Measurements from ENCODE around the gene SH3PXD2A.
"Not testable (repeated sequence)": the region's sequence is repeated elsewhere in the genome, so short reads cannot be mapped to it uniquely, and the experiment has no call there.

SH3PXD2A gene

DNA sequence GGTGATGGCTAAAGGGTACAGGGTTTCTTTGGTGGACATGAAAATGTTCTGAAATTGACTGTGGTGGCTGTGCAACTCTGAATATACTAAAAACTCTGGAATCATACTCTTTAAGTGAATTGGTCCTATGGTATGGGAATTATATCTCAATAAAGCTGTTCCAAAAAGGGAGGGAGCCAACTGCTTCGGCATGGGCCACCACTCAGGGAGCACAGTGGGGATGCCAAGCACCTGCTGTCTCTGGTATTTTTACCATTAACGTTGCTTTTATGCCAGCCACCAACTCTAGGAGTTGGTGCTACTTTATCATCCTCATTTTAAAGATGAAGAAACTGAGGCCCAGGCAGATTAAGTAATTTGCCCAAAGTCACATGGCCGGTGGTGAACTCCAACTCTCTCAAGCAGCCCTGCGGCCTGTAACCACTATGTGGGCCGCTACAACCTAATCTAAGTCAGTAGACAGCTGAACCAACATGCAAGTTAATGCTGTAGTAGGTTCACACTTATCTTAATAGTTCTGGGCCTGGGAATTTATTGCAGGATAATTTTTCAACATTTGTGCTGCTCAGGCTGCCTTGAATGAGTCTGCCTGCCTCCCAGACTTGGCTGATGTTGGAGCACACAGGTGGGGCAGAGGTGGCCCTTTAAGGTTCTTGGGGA is 20.8 kb downstream of the SH3PXD2A start:
- no peak for ATAC-seq
- DNase-seq = no peak

- DNase-seq = no peak
- ATAC-seq = no peak
These were observed 21.5 kb downstream of the SH3PXD2A start for GRCh38 chr10:103833731-103834365.

DNA sequence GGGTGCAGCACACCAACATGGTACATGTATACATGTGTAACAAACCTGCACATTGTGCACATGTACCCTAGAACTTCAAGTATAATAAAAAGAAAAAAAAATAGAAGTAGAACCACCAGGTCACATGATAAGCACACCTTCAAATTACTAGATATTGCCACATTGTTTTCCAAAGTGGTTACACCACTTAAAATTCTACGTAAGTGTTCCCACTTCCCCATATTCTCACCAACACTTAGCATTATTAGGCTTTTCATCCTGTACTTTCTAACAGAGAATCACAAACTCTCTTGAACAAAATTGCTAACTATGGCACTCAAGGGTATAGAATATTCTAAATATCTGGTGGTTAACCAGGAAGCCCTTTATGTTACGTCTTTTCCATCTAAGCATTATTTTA is 22.6 kb downstream of the SH3PXD2A start:
- no peak for DNase-seq
- ATAC-seq = no peak

GRCh38 chr10:103829838-103830465 is 25.4 kb downstream of the SH3PXD2A start:
- DNase-seq (no peak), ATAC-seq (no peak)

DNA sequence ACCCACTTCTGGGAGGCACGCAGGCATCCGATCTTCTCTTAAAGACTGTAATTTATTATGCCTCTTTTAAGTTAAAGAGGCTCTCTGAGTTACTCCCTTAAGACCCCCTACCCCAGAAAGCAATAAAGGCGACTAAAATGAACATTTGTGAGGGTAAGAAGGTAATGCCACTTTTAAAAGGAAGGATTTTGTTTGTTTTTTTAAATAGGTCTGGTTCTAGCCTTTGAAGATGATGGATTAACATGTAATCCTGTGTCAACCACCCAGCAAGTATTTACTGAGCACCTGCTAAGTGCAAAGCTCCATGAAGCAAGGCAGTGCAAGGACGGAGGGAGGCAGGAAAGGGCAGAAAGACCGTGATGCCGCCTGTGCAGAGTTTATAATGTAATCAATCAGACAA is 26.1 kb downstream of the SH3PXD2A start:
- no peak for ATAC-seq

GRCh38 chr10:103828587-103829197 is 26.7 kb downstream of the SH3PXD2A start:
- DNase-seq = no peak
- ATAC-seq = no peak

More for the DNA sequence above, 26.1 kb downstream of the SH3PXD2A start:
- DNase-seq = no peak

- no peak for DNase-seq
- ATAC-seq = no peak
These were observed 27.3 kb downstream of the SH3PXD2A start for GRCh38 chr10:103828107-103828506.

DNA sequence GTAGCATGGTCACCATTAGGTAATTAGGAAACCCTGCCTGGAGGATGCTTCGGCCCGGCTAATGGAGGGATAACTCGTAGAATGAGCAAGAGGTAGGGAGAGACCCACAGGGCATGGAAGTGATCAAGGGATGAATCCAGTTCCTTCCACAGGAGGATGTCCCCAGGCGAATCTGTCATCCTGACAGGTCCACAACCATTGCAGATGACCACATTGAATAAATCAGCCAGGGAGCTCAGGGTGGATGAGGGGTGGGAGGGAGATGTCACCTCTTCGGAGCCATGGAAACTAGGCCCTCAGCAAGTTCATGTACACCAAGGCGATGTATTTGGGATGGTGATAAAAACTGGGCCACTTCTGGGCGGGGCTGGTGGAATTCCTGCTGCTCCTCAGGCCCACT is 28.5 kb downstream of the SH3PXD2A start:
- ATAC-seq (no peak), DNase-seq (no peak)

DNA sequence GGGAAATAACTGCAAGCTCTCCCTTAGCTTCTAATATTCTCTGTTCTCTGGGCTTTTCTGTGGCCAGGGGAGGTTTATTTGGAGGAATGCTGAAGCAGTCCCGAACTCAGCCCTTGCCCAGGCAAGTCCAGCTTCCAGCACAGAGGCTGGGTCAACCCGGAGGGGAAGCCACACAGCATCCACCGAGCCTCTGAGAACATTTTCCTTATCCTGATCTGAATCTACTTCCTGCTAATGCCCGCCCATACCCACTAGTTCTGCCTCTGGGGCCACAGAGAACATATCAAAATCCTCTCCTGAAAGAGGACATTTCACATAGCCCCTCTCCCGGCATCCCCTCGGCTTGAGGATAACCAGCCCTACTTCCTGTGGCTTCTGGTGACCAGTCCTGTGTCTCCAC is 31.1 kb downstream of the SH3PXD2A start:
- ATAC-seq (no peak), DNase-seq (no peak)

GRCh38 chr10:103823706-103824272 is 31.6 kb downstream of the SH3PXD2A start:
- ATAC-seq (no peak), DNase-seq (no peak)

GRCh38 chr10:103822800-103823199 is 32.6 kb downstream of the SH3PXD2A start:
- DNase-seq = no peak
- ATAC-seq = no peak

DNA sequence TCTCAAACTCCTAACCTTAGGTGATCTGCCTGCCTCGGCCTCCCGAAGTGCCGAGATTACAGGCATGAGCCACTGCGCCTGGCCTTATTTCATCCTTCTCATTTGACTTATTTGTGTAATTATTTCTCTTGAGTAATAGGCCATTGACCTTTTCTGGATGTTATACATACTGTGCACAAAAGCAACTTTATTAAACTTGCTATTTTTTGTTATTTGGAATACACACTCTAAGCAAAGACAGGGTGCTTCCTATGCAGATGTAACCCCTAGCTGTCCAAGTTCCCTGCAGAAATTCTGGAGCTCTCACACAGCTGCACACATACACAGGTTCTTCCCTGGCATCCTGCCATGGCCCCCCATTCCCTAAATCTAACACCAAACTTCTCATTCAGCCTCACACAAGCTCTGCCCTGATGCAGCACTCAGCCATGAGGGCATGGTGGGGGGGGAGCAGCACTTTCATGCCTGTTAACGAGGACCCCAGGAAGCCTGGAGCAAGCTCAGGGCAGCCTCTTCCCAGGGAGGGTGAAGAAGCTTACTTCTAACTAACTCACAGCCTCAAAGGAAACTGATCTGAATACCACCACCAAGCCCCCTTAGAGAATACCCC is 33.2 kb downstream of the SH3PXD2A start:
- ATAC-seq (no peak), DNase-seq (no peak)

DNA sequence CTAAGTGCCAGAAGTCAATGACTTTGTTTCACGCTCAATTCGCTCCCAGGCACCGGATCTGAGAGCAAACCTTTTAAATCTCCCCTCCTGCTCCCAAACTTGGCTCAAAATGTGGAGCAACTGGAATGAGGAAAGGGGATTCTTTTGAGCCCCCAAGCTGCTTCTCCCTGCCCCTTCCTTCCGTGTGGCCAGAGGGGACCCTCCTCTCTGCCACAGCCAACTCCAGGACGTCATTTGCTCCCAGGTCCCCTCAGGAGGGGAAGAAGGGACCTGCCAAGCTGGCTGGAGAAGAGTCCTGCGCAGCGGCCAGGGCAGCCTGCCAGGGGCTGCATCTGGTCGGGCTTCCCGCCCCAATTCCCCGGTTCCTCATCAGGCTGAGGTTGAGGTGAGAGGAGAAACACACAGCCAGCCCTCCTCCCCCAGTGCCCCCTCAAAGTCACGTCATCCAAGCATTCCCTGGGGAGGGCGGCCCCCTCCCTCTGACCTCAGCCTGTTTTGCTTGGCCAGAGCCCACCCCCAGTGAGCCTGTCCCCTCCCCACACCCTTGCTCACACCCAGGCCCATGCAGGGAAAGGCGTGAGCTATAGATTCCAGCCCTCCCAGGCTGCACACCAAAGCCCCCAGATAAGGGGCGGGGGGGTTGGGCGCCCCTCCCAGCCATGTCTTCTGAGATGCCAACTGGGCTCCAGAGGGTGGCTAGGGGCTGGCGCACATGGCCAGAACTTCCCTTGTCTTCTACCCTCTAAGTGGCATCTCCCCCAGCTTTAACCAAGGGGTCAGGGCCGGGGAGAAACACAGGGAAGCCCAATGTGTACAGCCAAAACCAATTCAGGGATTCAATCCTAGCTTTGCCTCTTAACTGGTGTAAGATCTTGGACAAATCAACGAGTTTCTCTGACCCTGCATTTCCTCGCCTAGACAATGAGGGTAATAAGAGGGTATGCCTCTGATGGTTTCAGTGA is 35.0 kb downstream of the SH3PXD2A start:
- DNase-seq (no peak), ATAC-seq (no peak)

DNA sequence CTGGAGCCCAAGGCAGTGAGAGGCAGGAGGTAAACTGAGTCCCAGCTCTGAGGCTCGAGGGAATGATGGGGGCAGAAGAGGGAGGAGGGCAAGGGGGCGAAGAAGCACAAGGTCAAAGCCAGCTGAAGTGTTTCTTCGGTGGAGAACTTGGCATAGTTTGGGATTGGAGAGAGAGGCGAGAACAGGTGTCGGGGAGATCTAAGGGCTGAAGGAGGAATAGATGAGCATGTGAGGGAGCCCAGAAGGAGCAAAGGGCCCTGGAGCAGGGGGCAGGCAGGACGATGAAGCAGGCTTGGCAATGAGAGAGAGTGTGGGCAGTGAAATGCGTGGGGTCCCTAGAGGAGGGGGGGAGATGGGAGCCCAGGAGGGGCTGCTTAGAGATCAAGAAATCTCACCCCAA is 35.9 kb downstream of the SH3PXD2A start:
- ATAC-seq (no peak), DNase-seq (no peak)

GRCh38 chr10:103818765-103819374 is 36.5 kb downstream of the SH3PXD2A start:
- ATAC-seq = no peak

GRCh38 chr10:103818105-103818504 is 37.3 kb downstream of the SH3PXD2A start:
- DNase-seq (no peak), ATAC-seq (no peak)

More at GRCh38 chr10:103818765-103819374, 36.5 kb downstream of the SH3PXD2A start:
- no peak for DNase-seq

GRCh38 chr10:103816431-103816830 is 38.9 kb downstream of the SH3PXD2A start:
- DNase-seq = no peak
- no peak for ATAC-seq

DNA sequence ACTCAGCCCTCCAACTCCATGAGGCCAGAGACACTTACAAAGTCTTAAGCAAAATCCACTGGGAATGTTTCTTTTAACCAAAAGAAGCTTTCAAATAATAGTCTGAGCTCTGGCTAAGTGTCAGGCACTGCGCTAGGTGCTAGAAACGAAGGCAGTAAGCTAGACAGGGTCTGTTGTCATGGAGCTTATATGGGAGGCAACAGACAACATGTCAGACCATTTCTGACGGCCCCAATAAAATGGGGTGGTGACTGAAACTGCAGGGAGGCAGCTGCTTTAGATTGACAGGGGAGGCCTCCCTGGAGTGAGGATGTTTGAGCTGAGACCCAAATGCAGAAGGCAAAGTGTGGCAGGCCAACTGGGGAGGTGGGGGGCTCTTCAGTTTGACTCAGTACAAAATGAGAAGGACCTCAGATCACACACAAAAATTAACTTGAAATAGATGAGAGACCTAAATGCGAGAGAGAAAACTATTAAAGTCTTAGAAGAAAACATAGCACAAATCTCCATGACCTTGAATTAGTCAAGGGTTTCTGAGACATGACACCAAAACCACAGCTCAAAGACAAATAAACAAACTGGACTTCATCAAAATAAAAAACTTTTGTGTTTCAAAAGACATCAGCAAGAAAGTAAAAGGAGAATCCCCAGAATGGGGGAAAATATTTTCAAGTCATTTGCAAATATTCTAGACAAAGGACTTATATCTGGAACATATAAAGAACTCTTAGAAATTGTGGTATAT is 40.6 kb downstream of the SH3PXD2A start:
- DNase-seq = no peak
- no peak for ATAC-seq

- ATAC-seq = no peak
These were observed 41.3 kb downstream of the SH3PXD2A start for GRCh38 chr10:103814105-103814504.

GRCh38 chr10:103813312-103813711 is 42.1 kb downstream of the SH3PXD2A start:
- not testable (repeated sequence) for DNase-seq, ATAC-seq

More at GRCh38 chr10:103814105-103814504, 41.3 kb downstream of the SH3PXD2A start:
- no peak for DNase-seq
